G401.6 (cell line): ENCODE measurements around the gene CDH22.

ENCODE experiments used
- FAIRE-seq: peaks from 2 replicates; lab custom pipeline; 2012; peaks lifted over from hg19 to GRCh38; lab: Jason Lieb, UNC

Gene CDH22

GRCh38 chr20:46240065-46240464 is 68.2 kb downstream of the CDH22 start:
- FAIRE-seq, result no peak

GRCh38 chr20:46237736-46238135 is 70.6 kb downstream of the CDH22 start:
- FAIRE-seq, result no peak

GRCh38 chr20:46237227-46237626 is 71.1 kb downstream of the CDH22 start:
- FAIRE-seq, result no peak

GRCh38 chr20:46235077-46235476 is 73.2 kb downstream of the CDH22 start:
- no peak for FAIRE-seq

GRCh38 chr20:46233701-46234100 is 74.6 kb downstream of the CDH22 start:
- no peak for FAIRE-seq

GRCh38 chr20:46232539-46232938 is 75.8 kb downstream of the CDH22 start:
- no peak for FAIRE-seq

GRCh38 chr20:46230801-46231282 is 77.5 kb downstream of the CDH22 start:
- FAIRE-seq, result no peak

- no peak for FAIRE-seq
These were observed 78.2 kb downstream of the CDH22 start for GRCh38 chr20:46230106-46230491.

GRCh38 chr20:46229478-46230105 is 78.7 kb downstream of the CDH22 start:
- no peak for FAIRE-seq

- no peak for FAIRE-seq
These were observed 79.6 kb downstream of the CDH22 start for GRCh38 chr20:46228670-46229069.

GRCh38 chr20:46227272-46227767 is 81.0 kb downstream of the CDH22 start:
- no peak for FAIRE-seq

- no peak for FAIRE-seq
These were observed 81.7 kb downstream of the CDH22 start for GRCh38 chr20:46226602-46227001.

GRCh38 chr20:46222521-46223007 is 85.7 kb downstream of the CDH22 start:
- no peak for FAIRE-seq

GRCh38 chr20:46221256-46221833 is 87.0 kb downstream of the CDH22 start:
- FAIRE-seq, result no peak

- FAIRE-seq, result no peak
These were observed 87.7 kb downstream of the CDH22 start for GRCh38 chr20:46220455-46221207.

- FAIRE-seq, result no peak
These were observed 88.4 kb downstream of the CDH22 start for GRCh38 chr20:46219920-46220319.

- FAIRE-seq, result no peak
These were observed 89.1 kb downstream of the CDH22 start for GRCh38 chr20:46219190-46219589.

GRCh38 chr20:46218656-46219055 is 89.6 kb downstream of the CDH22 start:
- FAIRE-seq, result no peak

- no peak for FAIRE-seq
These were observed 90.7 kb downstream of the CDH22 start for GRCh38 chr20:46217583-46217982.

- no peak for FAIRE-seq
These were observed 91.4 kb downstream of the CDH22 start for GRCh38 chr20:46216770-46217464.

- no peak for FAIRE-seq
These were observed 92.2 kb downstream of the CDH22 start for GRCh38 chr20:46215913-46216707.
